Stimulated activated CD8-positive, alpha-beta memory T cell treated with anti-CD3 and anti-CD28 coated beads, Interleukin-2, amount 100 ng/mL, for 48 hours (primary cell): ENCODE data around the gene TOM1L2.
"Not testable (repeated sequence)": the region's sequence is repeated elsewhere in the genome, so short reads cannot be mapped to it uniquely, and the experiment has no call there.

Experiments
- DNase-seq, 2 donors: peaks; one replicate each; pipeline ENCODE4 v3.0.0-alpha.2; 2020; ENCODE audit warnings: low read depth in 2 of 2

TOM1L2 gene

DNA sequence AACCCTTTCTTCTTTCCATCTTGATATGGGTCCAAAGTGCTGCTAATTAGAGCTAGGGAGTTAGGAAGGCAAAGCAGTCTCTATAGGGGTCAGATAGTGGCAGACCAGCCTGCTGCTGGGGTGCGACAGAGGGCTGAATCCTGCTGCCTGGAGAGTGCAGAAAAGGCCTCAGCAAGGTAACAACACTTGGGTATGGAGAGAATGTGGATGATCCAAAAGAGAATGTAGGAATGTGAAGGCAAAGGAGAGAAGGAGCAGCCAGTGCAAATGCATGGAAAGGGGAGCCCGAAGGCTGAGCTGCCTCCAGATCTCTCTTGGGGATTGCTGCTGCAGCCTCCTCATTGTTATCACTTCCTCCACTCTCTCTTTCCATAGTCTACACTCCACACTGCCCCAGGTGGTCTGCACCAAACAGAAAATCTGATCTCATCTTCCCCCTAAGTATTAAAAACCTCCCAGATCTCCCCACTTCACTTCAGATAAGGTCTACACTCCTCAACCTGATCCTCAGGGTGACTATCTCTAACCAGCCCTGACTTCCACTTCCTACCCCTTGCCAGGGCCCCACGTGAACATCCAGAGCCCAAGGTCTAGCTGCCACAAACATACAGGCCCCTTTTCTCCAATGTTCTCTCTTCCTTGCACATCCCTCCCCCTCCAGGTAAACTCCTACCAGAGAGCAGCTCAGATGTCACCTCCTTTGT is 28.8 kb downstream of the TOM1L2 start:
- no peak for DNase-seq

DNA sequence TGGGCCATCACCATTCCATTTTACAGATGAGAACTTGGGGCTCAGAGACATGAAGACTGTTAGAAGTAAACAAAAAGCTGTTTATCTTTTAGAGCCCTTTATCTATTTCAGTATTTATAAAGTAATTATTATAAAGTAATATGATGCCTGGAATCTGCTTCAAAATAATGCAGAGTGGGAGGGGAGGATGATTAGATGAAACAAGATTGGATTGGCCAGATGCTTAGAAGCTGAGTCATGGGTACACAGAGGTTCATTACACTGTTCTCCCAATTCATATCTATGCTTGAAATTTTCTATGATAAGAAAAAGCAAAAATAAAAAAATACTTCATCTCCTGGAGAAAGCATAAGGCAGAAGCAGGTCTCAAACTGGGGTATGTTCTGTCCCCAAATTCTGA is 29.4 kb downstream of the TOM1L2 start:
- DNase-seq, result no peak

DNA sequence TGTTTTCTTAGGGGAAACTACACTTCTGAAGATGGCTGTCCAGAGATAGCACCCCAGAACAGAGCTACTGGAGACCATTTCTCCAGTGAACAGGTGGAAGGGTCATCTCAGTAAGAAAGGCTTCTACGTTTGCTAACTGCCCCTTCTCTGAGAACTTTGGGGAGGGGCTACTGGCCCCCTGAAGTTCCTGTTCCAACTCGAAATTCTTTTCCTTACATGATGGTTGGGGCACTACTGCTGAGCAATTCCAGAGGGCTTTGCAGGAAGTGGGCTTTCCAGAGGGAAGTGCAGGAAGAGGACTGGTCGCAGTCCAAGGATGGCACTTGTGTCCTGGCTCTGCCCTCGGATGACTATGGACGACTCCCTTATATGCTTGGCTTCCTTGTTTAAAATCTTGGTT is 31.2 kb downstream of the TOM1L2 start:
- no peak for DNase-seq

DNA sequence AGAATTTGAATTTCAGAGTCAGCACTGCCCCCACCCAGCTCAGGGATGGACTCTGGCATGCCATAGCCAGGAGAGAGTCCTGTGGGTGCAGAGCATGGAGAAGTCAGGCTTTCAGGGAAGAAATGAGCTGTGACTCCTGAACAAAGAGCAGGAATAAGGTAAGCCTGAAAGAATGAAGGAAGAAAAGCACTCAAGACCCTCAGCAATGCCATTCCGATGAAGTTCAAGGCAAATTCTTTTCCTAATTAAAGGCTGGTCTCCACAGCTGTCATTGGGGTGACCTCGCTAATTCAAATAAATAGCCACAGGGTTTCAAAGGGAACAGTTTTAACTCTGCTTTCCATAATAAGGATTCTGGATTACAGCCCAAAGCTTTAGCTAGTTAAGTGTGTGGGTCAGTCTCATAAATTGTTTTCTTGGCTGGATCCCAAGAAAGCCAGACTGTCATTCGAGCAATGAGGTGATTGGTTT is 31.7 kb downstream of the TOM1L2 start:
- no peak for DNase-seq

DNA sequence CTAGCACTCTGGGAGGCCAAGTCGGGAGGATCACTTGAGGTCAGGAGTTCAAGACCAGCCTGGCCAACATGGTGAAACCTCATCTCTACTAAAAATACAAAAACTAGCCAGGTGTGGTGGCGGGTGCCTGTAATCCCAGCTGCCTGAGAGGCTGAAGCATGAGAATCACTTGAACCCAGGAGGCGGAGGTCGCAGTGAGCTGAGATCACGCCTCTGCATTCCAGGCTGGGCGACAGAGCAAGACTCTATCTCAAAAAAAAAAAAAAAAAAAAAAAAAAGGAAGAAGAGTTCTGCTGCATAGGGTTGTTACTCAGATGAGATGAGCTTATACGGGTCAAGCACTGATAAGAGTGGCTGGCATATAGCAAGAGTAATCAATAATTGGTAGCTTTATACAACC is 32.3 kb downstream of the TOM1L2 start:
- DNase-seq, result not testable (repeated sequence)

DNA sequence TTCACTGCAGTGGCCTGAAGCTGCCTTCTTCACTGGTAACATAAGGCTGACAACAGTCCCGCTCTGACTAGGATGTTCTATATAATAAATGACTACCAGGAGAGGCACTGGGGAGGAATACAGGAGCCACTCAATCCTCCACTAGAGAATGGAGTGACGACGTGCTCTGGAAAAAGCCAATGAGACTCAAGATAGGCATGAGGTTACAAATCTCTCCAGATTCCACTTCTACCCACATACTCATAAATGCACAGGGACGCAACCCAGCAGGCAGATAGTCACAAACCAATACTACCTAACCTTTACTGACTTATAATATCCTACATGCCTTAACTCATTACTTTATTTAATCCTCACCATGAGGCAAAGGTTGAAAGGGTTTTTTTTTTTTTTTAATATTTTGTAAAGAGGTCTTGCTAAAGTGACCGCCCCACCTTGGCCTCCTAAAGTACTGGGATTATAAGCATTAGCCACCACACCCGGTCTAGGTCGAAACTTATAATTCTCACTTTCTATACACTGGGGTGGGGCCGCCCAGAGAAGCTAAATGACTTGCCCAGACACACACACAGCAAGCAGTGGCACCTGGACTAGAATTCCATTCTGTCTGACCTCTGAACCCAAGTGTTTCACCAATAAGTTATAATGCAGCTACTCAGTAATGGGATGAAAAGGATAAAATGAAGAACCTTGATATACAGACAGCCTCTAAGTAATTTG is 33.7 kb downstream of the TOM1L2 start:
- DNase-seq, result no peak

DNA sequence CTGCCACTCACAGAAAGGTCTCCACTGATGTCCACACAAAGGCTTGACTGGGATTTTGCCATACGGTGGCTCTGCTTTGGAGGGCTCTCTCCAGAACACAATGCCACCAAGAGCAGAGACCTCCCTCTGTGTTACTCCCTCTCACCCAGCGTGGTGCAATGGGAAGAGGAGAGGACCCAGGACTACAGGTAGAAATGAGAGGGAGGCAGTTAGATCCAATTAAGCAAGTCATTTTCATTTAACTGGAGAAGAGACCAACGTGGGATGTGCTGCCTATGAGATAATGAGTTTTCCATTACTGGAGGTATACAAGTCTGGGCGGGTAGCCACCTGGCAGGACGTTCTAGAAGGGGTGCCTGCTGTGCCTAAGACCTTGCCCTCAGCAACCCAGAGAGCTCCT is 34.2 kb downstream of the TOM1L2 start:
- no peak for DNase-seq

DNA sequence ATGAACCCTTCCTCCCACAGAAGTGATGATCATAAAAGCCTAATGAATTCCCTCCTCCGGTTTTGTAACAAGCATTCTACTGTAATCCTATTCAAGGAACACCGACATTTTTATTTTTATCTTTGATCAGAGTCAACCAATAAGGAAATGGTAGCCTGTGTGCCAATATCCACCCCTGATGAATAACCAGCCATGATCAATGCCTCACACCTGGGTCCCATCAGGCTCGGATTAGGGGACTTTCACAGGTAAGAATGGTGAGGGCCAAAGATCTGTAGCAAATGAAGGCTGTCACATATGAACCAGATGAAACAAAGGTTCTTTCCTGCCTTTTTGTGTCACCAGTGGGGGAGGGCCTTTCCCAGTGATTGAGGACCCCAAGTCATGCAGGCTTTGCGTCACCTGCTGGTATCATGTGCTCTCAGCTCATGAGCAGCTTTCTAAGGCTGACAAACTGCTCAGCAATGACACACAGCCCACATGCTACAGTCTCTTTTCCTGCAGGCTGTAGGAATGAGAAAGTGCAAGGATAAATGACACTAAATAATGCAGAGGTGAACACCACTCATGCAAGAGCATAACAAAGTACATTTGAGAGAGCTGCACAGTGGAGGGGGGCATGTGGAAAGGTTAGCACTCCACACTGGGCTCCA is 34.9 kb downstream of the TOM1L2 start:
- DNase-seq, result no peak

DNA sequence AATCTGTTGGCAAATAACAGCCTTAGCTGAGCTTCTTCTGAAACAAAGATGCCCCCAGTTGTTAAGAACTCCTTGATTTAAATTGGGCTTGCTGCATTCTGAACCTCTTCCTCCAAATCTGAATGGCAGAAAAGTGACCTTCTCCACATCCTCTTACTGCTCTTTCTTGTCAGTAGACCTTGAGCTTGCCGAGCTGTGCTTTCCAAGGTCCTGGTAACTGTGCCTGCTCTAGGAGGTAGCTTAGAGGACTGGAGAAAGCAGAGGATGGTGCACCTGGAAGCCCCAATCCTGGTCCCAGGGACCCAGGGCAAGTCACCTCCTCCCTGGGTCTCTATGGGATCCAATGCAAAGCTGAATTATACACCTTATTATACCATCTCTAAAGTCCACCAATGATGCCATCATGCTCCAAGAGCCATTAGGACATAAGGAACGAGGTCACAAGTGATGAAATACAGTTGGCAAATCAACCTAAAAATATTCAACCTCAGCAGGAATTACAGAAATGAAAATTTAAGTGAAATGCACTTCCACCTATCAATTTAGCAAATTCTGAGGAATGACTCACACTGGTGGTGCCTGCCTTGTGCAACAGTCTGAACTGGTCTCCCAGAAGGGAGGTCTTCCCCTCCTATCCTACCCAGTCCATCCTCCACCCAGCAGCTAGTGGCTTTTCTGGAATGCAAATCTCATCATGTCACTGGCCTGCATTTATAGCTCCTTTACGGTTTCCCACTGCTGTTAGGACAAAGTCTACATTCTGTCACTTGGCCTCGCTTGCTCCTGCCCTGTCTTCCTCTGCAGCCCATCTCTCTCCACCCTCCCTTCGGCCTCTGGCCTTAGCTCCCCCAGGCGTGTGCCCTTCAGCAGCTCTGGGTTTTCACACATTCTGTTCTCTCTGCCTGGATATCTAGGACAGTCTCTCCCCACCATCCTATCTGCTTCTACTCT is 36.6 kb downstream of the TOM1L2 start:
- no peak for DNase-seq

DNA sequence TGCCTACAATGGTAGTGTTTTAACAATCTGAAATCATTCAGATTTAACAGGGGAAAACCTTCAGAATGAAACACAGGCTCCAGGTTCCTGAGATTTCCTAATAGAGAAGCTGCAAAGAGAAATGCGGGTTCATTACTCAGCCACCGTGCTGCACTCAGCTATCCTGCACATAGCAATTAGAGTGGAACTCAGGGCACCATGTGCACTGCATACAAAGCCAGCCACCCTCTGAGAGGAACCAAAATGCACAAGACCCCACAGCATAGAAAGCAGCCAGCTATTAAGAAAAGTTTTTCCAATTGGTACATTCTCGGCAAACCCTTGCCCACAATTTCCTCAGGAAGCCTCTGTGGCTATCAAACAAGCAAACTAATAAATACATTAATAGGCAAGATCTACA is 37.4 kb downstream of the TOM1L2 start:
- DNase-seq, result no peak

DNA sequence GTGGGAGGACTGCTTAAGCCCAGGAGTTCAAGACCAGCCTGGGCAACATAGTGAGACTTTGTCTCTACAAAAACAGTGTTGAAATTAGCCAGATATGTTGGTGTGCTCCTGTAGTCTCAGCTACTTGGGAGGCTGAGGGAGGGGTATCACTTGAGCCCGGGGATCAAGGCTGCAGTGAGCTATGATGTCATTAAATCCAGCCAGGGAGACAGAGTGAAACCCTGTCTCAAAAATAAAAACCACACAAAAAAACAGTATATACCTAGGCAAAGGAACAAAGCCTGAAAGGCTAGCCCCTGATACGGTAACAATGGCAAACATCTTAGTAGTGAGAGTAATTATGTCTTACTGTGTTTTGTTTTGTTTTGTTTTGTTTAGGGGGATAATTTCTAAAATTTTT is 38.0 kb downstream of the TOM1L2 start:
- no peak for DNase-seq

DNA sequence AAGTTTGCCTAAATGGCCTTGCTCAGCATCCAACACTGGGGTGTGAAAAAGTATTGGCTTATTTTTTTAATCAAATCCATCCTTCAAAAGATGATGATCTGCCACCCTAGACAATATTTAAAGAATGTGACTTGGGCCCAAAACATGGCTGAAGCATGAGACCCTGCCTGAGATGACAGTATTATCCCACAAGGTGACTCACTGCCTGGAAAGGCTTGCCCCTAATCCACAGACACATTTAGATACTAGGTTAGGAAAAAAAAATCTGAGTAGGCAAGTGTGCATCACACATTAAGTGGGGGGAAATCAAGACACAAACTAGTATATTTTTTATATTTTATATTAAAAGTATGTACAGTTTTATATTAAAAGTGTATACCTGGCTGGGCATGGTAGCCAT is 38.4 kb downstream of the TOM1L2 start:
- no peak for DNase-seq

DNA sequence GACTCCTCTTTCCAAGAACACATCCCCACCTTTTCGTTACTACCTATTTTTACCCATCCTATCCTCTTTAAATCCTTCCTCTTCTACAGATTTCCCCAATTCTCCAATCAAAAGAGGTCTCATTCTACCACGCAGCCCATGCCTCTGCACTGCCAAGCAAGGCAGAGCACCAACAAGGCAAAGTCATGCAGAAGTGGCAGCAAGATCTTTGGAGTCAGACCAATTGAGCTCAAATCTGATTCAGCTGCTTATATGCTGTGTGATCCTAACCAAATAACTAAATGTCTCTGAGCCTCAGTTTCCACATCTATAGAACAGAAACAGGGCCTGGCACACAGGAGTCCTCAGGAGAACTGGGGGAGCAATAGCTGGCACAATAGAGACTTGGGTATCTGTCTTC is 41.0 kb downstream of the TOM1L2 start:
- DNase-seq, result no peak

DNA sequence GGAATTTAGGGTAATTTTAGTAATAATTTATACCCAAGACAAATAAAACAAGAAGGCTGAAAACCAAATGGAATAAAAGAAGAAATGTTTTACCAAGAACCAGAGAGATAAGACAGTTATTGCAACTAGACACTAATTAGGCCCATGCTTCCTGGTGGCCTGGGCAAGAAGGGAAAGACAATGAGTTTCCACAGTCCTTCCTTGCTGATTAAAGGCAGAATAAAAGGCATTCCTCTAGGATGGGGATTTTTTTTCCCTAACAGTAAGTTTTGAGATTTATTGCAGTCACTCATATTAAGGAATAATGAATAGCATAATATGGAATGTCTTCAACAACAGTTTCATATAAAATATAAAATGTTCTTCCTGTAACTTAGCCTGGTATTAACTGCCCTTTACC is 41.5 kb downstream of the TOM1L2 start:
- DNase-seq, result no peak

DNA sequence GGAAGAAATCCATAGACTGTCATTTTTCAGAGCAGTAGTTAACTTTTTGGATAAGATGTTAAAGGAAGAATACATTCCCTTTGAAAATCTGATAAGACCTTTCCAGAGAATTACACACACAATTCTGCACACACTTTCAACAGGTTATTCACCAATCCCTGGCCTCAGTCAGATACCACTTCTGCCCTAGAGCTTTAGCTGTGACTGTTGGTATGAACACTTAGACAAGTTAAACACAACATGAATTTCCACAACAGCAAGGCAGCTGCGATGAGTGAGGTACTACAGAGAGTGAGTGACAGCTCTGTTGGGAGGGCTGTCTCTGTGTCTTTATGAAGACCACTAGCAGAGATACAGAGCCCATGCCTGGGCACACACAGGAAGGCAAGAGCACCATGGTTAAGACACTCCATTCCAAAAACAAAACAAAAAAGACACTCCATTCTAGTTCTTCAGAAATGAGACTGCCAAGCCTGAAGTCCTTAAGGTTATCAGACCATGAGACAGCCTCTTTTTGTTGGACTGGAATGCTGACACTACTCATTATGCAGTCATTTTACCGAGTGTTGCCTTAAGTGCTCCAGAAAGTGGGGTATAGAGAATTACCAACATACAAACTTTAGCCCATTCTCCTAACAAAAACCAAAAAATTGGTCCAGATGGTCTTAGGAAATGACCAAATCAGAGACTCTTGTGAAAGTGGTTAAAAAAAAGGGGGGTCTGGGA is 42.4 kb downstream of the TOM1L2 start:
- no peak for DNase-seq

DNA sequence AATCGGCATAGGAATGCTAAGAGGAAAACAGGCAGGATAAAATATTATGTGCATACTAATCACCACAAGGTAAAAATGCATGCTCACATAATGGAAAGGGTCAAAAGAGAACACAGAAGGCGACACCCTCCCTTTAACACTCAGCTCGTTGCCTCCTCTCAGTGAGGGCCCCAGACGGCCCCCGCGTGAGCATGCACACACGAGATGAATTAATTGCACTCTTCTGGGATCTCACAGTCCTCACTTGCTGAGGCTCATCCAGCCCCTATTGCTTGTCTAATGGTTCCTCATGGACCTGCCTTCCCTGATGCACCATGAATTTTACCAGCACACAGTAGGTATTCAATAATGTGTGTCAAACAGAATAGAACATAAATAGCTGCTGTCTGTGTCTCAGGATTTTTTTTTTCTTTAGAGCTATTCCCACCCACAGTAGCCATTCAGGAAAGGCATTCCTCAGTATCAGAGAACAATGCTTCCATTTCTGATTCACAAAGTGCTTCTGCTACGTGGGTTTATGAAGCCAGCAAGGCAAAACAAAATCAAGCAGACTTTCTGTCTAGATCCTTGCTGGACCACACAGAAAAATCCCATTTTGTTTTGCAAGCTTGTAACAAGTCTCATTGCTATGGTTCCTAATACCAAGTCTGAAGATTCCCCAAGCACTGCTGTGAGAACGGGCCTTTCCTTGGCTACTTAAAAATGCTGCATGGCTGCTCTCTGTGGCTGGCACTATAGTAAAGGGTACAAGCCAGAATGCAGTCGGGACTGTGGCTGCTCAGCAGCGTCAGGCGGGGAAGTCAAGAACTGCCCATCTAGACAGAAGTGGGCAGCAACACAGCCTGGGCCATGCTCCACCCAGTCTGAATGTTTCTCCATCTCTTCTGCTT is 43.6 kb downstream of the TOM1L2 start:
- DNase-seq, result no peak

DNA sequence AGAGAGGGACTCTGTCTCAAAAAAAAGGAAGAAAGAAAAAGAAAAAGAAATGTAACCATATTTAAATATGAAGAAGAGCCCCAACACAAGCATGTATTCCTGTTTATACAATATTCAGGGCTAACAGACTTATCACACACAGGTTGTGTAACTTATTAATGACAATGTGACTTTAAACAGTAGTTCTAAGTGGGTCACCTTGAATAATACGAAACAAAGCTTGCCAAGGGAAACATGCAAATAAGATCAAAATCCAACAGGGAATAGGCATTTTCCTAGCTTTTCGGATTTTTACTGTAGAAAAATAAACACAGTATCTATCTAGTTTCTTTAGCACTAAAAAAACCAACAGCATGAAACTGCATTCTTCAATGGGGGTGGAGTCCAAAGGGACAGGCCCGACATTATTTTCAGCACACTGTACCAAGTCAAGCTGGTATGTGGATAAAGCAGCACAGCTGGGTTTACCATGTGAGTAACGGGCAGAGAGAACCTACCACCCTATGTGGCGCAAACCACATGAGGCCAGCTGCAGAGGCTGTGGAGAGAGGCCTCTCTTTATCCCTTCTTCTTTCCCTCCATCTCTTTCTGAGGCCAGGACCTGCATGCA is 45.3 kb downstream of the TOM1L2 start:
- DNase-seq, result no peak

DNA sequence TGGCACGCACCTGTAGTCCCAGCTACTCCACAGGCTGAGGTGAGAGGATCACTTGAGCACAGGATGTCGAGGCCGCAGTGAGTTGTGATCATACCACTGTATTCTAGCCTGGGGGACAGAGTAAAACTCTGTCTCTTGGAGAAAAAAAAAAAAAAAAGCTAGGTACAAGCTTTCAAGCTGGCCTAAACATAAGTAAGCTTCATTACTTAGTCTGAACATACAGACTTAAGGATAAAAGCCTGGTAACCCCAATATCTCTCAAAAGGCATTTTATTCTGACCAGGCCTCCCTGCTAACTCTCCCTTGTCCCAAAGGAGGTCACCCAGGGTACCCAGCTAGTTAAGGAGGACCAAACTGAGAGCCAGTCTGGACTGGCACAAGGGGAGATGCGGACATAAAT is 46.2 kb downstream of the TOM1L2 start:
- no peak for DNase-seq

DNA sequence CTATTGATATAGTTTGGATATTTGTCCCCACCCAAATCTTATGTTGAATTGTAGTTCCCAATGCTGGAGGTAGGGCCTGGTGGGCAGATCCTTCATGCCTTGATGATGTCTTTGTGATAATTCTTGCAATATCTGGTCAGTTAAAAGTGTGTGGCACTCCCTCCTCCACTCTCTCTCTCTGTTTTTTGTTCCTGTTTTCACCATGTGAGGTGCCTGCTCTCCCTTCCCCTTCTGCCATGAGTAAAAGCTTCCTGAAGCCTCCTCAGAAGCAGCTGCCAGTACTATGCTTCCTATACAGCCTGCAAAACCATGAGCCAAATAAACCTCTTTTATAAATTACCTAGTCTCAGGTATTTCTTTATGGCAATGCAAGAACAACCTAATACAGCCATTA is 47.3 kb downstream of the TOM1L2 start:
- no peak for DNase-seq
